SK-N-MC (cell line): ENCODE measurements around the gene TANC1.

Experiments
- EZH2 ChIP-seq: fragments of 200-600 bp; sonication (generic); IDR thresholded peaks from one replicate; pipeline ENCODE4 v1.6.1; 2017; ENCODE audit warnings: antibody characterized with exemption
- POLR2AphosphoS5 ChIP-seq: IDR thresholded peaks from 2 replicates; pipeline ENCODE4 v1.6.1; 2012; ENCODE audit warnings: mild to moderate bottlenecking, low read depth, low read length, borderline replicate concordance

GRCh38 chr2:159119652-159120257 is 151.3 kb downstream of the TANC1 start:
- TF ChIP-seq EZH2 (no peak), POLR2AphosphoS5 (no peak)
